Mesenchymal stem cell (in vitro differentiated cells and primary cell): ENCODE results near the gene PCSK6.

Source experiments
- DNase-seq: peaks from one replicate; pipeline ENCODE4 v3.0.0-alpha.2; 2013
- H2AFZ ChIP-seq: one replicate; pipeline ENCODE4 v1.6.1; 2013; ENCODE audit warnings: low read depth, mild to moderate bottlenecking, control low read depth, inconsistent platforms, low read length, moderate library complexity
- H2AK5ac ChIP-seq: 2 replicates; pipeline ENCODE4 v1.6.1; 2013; ENCODE audit warnings: low read length, moderate library complexity, mild to moderate bottlenecking, inconsistent platforms; ENCODE audit not compliant: severe bottlenecking
- H2BK120ac ChIP-seq: one replicate; pipeline ENCODE4 v1.6.1; 2013; ENCODE audit warnings: low read depth, mild to moderate bottlenecking, inconsistent platforms, low read length, moderate library complexity
- H2BK12ac ChIP-seq, 2 experiments: one replicate each; pipeline ENCODE4 v1.6.1; 2013; ENCODE audit warnings: inconsistent platforms in 2 of 2, low read length in 2 of 2, mild to moderate bottlenecking in 2 of 2, moderate library complexity in 2 of 2, control low read depth in 1 of 2
- H2BK15ac ChIP-seq: one replicate; pipeline ENCODE4 v1.6.1; 2013; ENCODE audit warnings: mild to moderate bottlenecking, low read depth, inconsistent platforms; ENCODE audit not compliant: poor library complexity, severe bottlenecking
- H2BK5ac ChIP-seq: 2 replicates; pipeline ENCODE4 v1.6.1; 2013; ENCODE audit warnings: low read depth, mild to moderate bottlenecking, low read length, control low read depth, inconsistent platforms; ENCODE audit not compliant: poor library complexity, severe bottlenecking
- H3K14ac ChIP-seq, 2 experiments: one replicate each; pipeline ENCODE4 v1.6.1; 2013; ENCODE audit warnings: inconsistent platforms in 2 of 2, low read length in 2 of 2, control low read depth in 1 of 2, mild to moderate bottlenecking in 1 of 2, moderate library complexity in 1 of 2
- H3K18ac ChIP-seq, 2 experiments: one replicate each; pipeline ENCODE4 v1.6.1; 2013; ENCODE audit warnings: inconsistent platforms in 2 of 2, low read length in 2 of 2, control low read depth in 1 of 2, low read depth in 1 of 2, mild to moderate bottlenecking in 1 of 2
- H3K23ac ChIP-seq, 2 experiments: one replicate each; pipeline ENCODE4 v1.6.1; 2013; ENCODE audit warnings: inconsistent platforms in 2 of 2, low read length in 2 of 2, mild to moderate bottlenecking in 2 of 2, moderate library complexity in 2 of 2, control low read depth in 1 of 2
- H3K27ac ChIP-seq: 2 replicates; pipeline ENCODE4 v1.5.1; 2013; ENCODE audit warnings: mild to moderate bottlenecking, moderate library complexity, low read length, control low read depth, inconsistent platforms; ENCODE audit not compliant: poor library complexity, severe bottlenecking
- H3K27me3 ChIP-seq, 2 experiments: 2 replicates each; pipeline versions ENCODE4 v1.6.1 to v1.7.0; 2013; ENCODE audit warnings: low read length in 2 of 2, mild to moderate bottlenecking in 2 of 2, moderate library complexity in 2 of 2, control low read depth in 1 of 2, inconsistent platforms in 1 of 2; ENCODE audit not compliant: control insufficient read depth in 1 of 2, insufficient read depth in 1 of 2
- H3K36me3 ChIP-seq, 2 experiments: 2 replicates each; pipeline versions ENCODE4 v1.6.1 to v1.7.0; 2013; ENCODE audit warnings: low read length in 2 of 2, control low read depth in 1 of 2, inconsistent platforms in 1 of 2, low read depth in 1 of 2, mild to moderate bottlenecking in 1 of 2; ENCODE audit not compliant: insufficient read depth in 2 of 2, control insufficient read depth in 1 of 2
- H3K4ac ChIP-seq, 2 experiments: one replicate each; pipeline ENCODE4 v1.6.1; 2013; ENCODE audit warnings: inconsistent platforms in 2 of 2, low read length in 2 of 2, mild to moderate bottlenecking in 2 of 2, moderate library complexity in 2 of 2, control low read depth in 1 of 2, low read depth in 1 of 2
- H3K4me1 ChIP-seq: 2 replicates; pipeline ENCODE4 v1.6.1; 2013; ENCODE audit warnings: low read depth, low read length, control low read depth; ENCODE audit not compliant: control insufficient read depth, insufficient read depth
- H3K4me2 ChIP-seq: 2 replicates; pipeline ENCODE4 v1.6.1; 2013; ENCODE audit warnings: low read length, mild to moderate bottlenecking, inconsistent platforms; ENCODE audit not compliant: poor library complexity, severe bottlenecking
- H3K4me3 ChIP-seq, 2 experiments: 2 replicates each; pipeline versions ENCODE4 v1.5.1 to v1.7.0; 2013; ENCODE audit warnings: low read length in 2 of 2, mild to moderate bottlenecking in 2 of 2, control low read depth in 1 of 2, low read depth in 1 of 2; ENCODE audit not compliant: insufficient read depth in 1 of 2
- H3K79me1 ChIP-seq: replicated peaks from 2 replicates; pipeline ENCODE4 v1.6.1; 2013; ENCODE audit warnings: mild to moderate bottlenecking, control low read depth, low read length, inconsistent platforms; ENCODE audit not compliant: poor library complexity, severe bottlenecking
- H3K9ac ChIP-seq: 2 replicates; pipeline ENCODE4 v1.7.0; 2013; ENCODE audit warnings: mild to moderate bottlenecking, low read length, moderate library complexity
- H3K9me3 ChIP-seq: 2 replicates; pipeline ENCODE4 v1.7.0; 2013; ENCODE audit warnings: mild to moderate bottlenecking, low read length; ENCODE audit not compliant: control insufficient read depth
- H4K8ac ChIP-seq: one replicate; pipeline ENCODE4 v1.6.1; 2013; ENCODE audit warnings: inconsistent platforms, mild to moderate bottlenecking, low read length, moderate library complexity
- H4K91ac ChIP-seq: one replicate; pipeline ENCODE4 v1.6.1; 2013; ENCODE audit warnings: mild to moderate bottlenecking, low read length, inconsistent platforms
- WGBS: methylation state at CpG from one replicate; pipeline ENCODE4 v1.1.7; 2013; ENCODE audit warnings: mixed read lengths; 5-methylcytosine and 5-hydroxymethylcytosine counted together

Gene PCSK6

DNA sequence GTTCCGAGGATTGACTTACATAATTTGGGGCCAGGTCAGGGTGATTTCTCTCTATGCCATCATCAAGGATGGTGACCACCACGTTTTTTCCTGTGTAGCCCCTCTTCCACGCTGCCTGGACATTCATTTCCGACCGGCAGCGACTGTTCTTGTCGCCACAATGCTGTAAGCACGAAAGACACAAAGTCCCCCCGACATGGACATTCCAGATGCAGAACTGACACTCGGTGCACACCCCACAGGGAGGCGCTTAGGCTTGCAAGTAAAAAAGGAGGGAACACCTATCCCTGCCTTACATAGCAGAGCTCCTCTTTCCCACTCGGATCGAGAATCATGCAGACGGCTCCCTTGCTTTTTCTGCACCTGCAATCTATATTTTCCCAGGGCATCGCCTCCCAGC is 58.2 kb downstream of the PCSK6 start:
- Histone ChIP-seq H4K91ac (no peak overlapping the region), H3K27ac (no peak overlapping the region), H2BK5ac (no peak overlapping the region), H3K18ac (no peak overlapping the region), H3K23ac (no peak overlapping the region), H2BK120ac (no peak overlapping the region), H2AFZ (no peak overlapping the region), H4K8ac (no peak overlapping the region), H3K4me2 (no peak overlapping the region), H3K36me3 (no peaks in the 10 kb centered on the region), H3K79me1 (no peaks in the 10 kb centered on the region), H3K4me3 (no peak overlapping the region), H3K4ac (no peak overlapping the region), H3K27me3 (peaks cover 8 to 31% of the 10 kb centered on the region in 2 experiments), H3K9me3 (no peaks in the 10 kb centered on the region), H2BK12ac (no peak overlapping the region), H3K4me1 (peaks cover 2% of the 10 kb centered on the region), H3K14ac (no peak overlapping the region), H2BK15ac (no peak overlapping the region), H3K9ac (no peak overlapping the region), H2AK5ac (no peak overlapping the region)
- 87% methylated on average over 15 of the region's 15 CpGs for WGBS
- DNase-seq: no peak

DNA sequence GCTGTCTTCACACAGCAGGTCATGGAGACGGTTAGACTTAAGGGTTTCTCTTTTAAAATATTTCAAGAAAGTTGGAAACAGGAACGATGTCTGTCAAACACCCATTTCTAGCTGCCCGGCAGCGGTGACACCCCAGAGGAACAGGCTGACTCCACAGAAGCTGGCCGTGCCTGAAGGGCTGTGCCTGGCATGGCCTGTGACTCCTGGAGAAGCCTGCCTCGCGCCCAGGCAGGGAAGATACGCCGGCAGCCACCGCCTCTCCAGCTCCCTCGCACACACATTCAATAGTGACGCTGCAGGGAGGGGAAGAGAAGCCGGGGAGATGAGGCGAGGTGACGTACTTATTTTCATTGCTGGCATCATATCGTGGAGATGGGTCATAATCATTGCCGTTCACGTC is 59.9 kb downstream of the PCSK6 start:
- H3K27me3 ChIP-seq: peaks cover 8 to 17% of the 10 kb centered on the region in 2 experiments
- H2BK12ac ChIP-seq: no peak overlapping the region
- H3K4me2 ChIP-seq: no peak overlapping the region
- 92% methylated on average over 18 of the region's 18 CpGs for WGBS
- no peak overlapping the region for H2AK5ac ChIP-seq
- H2BK15ac ChIP-seq: no peak overlapping the region
- H3K79me1 ChIP-seq: no peaks in the 10 kb centered on the region
- no peak overlapping the region for H4K91ac ChIP-seq
- DNase-seq: no peak
- H2BK120ac ChIP-seq: no peak overlapping the region
- H3K27ac ChIP-seq: no peak overlapping the region
- no peak overlapping the region for H2BK5ac ChIP-seq
- no peak overlapping the region for H3K18ac ChIP-seq
- H3K4me3 ChIP-seq: no peak overlapping the region
- peaks cover 2% of the 10 kb centered on the region for H3K4me1 ChIP-seq
- H3K9me3 ChIP-seq: no peaks in the 10 kb centered on the region
- no peak overlapping the region for H2AFZ ChIP-seq
- H3K14ac ChIP-seq: no peak overlapping the region
- H4K8ac ChIP-seq: no peak overlapping the region
- H3K23ac ChIP-seq: no peak overlapping the region
- no peaks in the 10 kb centered on the region for H3K36me3 ChIP-seq
- no peak overlapping the region for H3K4ac ChIP-seq
- H3K9ac ChIP-seq: no peak overlapping the region

DNA sequence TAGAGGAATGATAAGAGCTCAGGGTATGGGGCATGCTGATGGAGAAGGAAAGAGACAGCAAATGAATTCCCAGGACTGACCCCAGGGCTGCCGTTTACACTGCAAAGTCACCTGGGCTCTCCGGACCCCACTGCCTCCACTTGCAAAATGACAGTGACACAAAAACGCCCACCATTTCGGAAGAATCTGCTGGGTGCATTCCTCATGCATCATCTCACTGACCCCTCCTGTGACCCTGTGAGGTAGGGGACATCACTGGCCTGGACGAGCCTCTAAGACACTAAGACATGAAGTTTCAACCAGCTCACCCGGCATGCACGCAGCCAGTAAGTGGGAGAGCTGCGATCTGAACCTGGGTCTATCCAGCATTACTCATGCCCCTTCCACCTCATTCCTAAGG is 60.3 kb downstream of the PCSK6 start:
- no peak overlapping the region for H4K8ac ChIP-seq
- H3K4ac ChIP-seq: no peak overlapping the region
- H2BK12ac ChIP-seq: no peak overlapping the region
- H3K18ac ChIP-seq: no peak overlapping the region
- H3K27me3 ChIP-seq: peaks cover 8 to 12% of the 10 kb centered on the region in 2 experiments
- no peak overlapping the region for H2BK5ac ChIP-seq
- no peaks in the 10 kb centered on the region for H3K9me3 ChIP-seq
- H3K23ac ChIP-seq: no peak overlapping the region
- 69% methylated on average over 8 of the region's 8 CpGs for WGBS
- no peak overlapping the region for H2BK120ac ChIP-seq
- H2AFZ ChIP-seq: no peak overlapping the region
- H3K9ac ChIP-seq: no peak overlapping the region
- H3K4me3 ChIP-seq: no peak overlapping the region
- no peak overlapping the region for H3K27ac ChIP-seq
- no peaks in the 10 kb centered on the region for H3K79me1 ChIP-seq
- peaks cover 2% of the 10 kb centered on the region for H3K4me1 ChIP-seq
- H3K36me3 ChIP-seq: no peaks in the 10 kb centered on the region
- H3K14ac ChIP-seq: no peak overlapping the region
- H3K4me2 ChIP-seq: no peak overlapping the region
- no peak for DNase-seq
- H4K91ac ChIP-seq: no peak overlapping the region
- no peak overlapping the region for H2BK15ac ChIP-seq
- H2AK5ac ChIP-seq: no peak overlapping the region

- Histone ChIP-seq H4K91ac (no peak overlapping the region), H2BK5ac (no peak overlapping the region), H4K8ac (no peak overlapping the region), H3K14ac (peak overlapping the region in 1 of 2 experiments; percentile 8), H3K27ac (no peak overlapping the region), H3K4me1 (peaks cover 2% of the 10 kb centered on the region), H3K4me3 (no peak overlapping the region), H3K4me2 (no peak overlapping the region), H2BK120ac (no peak overlapping the region), H3K79me1 (no peaks in the 10 kb centered on the region), H3K27me3 (peaks cover 8 to 11% of the 10 kb centered on the region in 2 experiments), H3K9me3 (no peaks in the 10 kb centered on the region), H2BK12ac (no peak overlapping the region), H3K9ac (no peak overlapping the region), H2AK5ac (no peak overlapping the region), H2BK15ac (no peak overlapping the region), H3K18ac (no peak overlapping the region), H3K23ac (no peak overlapping the region), H3K36me3 (no peaks in the 10 kb centered on the region), H3K4ac (no peak overlapping the region), H2AFZ (no peak overlapping the region)
- DNase-seq: no peak
- whole genome bisulfite sequencing: 86% methylated on average over 7 of the region's 12 CpGs
These were observed 60.7 kb downstream of the PCSK6 start for GRCh38 chr15:101428758-101429157.
